Measurements from ENCODE around the gene SLX4.

SLX4 gene

DNA sequence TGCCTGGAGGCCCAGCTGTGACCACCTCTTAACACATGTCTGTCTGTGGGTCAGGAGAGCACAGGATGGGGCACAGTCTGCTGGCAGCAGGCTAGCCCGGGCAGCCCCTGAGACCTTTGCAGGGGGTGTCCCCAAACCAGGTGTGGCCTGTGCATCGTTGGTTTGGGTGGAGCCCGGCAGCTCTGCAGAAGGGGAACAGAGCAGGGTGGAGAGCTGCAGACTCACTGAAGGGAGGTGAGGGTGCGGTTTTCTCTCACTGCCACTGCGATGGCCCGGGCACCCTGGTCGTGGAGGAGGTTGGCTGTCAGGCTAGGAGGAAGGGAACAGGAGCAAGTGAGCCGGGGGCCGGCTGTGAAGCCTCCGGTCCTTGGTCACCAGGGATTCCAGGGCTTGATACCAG is 63.0 kb downstream of the SLX4 start:
- Histone ChIP-seq H3K36me3 (ENCODE audit: control insufficient read depth, insufficient read depth, low read length) (no peaks in the 10 kb centered on the region), H3K4me3 (ENCODE audit: extremely low read depth, insufficient read depth, low read length, poor library complexity, severe bottlenecking) (no peak overlapping the region), H3K27ac (ENCODE audit: low read depth, low read length, severe bottlenecking) (no peak overlapping the region), H3K4me1 (ENCODE audit: control insufficient read depth, insufficient read depth, low read length, poor library complexity, severe bottlenecking) (peaks cover 3% of the 10 kb centered on the region), H3K9me3 (ENCODE audit: control insufficient read depth, low read length) (no peaks in the 10 kb centered on the region)
- 94 to 95% methylated on average over 7 to 10 of the region's 10 CpGs for WGBS, 2 experiments (ENCODE audit: insufficient coverage in 2 of 2)

DNA sequence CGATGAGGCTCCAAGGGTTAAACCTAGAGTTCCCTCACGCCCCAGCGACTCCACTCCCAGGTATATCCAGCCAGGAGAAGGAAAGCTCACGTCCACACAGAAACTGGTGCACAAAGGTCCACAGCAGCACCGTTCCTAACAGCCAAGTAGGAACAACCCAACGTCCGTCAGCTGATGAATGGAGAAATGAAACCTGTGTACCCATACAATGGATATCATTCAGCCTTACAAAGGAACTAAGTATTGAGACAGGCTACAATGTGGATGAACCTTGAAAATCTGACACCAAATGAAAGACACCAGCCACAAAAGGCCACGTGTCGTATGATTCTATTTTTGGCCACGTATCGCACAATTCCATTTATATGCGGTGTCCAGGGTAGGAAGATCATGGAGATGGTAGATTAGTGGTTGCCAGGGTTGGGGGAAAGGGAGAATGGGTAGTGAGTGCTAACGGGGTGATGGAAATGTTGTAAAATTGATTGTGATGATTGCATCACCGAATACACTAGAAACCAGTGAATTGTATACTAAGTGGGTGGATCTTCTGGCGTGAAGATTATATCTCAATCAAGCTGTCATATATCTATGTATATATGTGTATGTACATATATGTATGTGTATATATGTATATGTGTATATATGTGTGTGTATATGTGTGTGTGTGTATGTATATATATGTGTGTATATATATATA is 64.3 kb downstream of the SLX4 start:
- H3K36me3 ChIP-seq (ENCODE audit: control insufficient read depth, insufficient read depth, low read length): no peaks in the 10 kb centered on the region
- no peaks in the 10 kb centered on the region for H3K9me3 ChIP-seq (ENCODE audit: control insufficient read depth, low read length)
- no peak overlapping the region for H3K27ac ChIP-seq (ENCODE audit: low read depth, low read length, severe bottlenecking)
- H3K4me3 ChIP-seq (ENCODE audit: extremely low read depth, insufficient read depth, low read length, poor library complexity, severe bottlenecking): no peak overlapping the region
- no peaks in the 10 kb centered on the region for H3K4me1 ChIP-seq (ENCODE audit: control insufficient read depth, insufficient read depth, low read length, poor library complexity, severe bottlenecking)
- WGBS, 2 experiments (ENCODE audit: insufficient coverage in 2 of 2): 89 to 90% methylated on average over 10 to 13 of the region's 15 CpGs

DNA sequence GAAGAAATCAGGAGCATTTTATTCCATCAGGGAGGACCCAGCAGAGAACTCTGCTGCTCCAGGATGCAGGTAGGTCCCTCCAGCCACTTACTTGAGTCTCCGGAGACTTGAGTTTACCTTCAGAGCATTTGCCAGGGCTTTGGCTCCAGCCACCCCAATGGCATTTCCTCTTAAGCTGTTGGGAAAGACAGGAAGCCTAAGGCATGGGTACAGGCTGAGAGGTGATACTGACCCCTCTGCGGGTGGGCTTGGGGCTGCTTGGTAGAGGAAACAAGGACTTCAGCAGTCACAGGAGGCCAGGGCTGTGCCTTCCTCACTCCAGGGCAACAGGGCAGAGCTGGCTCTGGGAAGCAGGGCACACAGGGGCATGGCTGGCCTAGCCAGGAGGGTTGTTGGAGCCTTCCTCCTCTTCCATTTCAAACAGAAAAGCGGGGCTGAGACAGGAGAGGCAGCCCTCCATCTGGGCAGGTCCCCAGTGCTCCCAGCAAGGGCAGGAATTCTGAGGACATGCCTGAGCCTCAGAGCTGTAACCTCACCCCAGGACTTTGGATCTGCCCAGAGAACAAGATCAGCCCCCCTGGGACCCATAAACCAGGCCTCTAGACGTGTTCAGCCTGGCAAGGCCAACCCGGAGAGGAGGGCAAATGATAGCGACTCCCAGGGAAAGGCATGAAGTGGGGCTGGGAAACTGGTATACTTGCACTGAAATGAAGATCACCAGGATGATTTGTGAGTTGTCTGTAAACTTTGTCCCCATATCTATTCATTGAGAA is 68.6 kb downstream of the SLX4 start:
- no peaks in the 10 kb centered on the region for H3K9me3 ChIP-seq (ENCODE audit: control insufficient read depth, low read length)
- 76 to 92% methylated on average over 5 of the region's 6 CpGs for WGBS, 2 experiments (ENCODE audit: insufficient coverage in 2 of 2)

DNA sequence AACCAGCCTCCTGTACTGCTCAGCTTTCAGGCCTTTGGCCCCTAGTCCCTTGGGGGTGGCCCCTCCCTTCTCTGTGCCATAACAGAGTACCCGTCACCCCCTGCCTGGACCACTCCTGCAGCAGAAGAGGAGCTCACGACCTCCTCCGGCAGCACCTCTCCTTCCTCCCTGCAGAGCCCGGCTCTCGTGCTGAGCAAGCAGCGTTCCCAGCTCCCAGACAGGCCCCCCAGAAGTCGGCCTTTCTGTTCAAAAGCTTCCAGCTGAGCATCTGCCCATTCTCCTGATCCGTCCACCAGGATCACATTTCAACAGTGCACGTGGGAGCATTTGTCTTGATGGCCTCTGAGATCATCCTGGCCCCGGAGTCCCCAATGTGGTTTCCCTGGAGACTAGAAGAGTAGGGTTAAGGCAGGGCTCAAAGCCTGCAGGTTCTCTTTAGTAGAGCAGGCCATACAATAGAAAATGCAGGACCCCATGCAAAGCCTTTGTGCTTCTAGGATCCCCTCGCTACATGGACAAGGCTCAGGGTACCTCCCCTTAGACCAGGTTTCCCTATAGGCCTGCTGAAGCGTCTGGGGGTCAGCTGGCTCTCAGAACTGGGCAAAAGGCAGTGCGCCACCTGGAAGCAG is 69.8 kb downstream of the SLX4 start:
- Histone ChIP-seq H3K9me3 (ENCODE audit: control insufficient read depth, low read length) (no peaks in the 10 kb centered on the region), H3K36me3 (ENCODE audit: control insufficient read depth, insufficient read depth, low read length) (peaks cover 19% of the 10 kb centered on the region), H3K4me3 (ENCODE audit: extremely low read depth, insufficient read depth, low read length, poor library complexity, severe bottlenecking) (no peak overlapping the region), H3K4me1 (ENCODE audit: control insufficient read depth, insufficient read depth, low read length, poor library complexity, severe bottlenecking) (no peaks in the 10 kb centered on the region), H3K27ac (ENCODE audit: low read depth, low read length, severe bottlenecking) (no peak overlapping the region)
- 72 to 80% methylated on average over 7 to 11 of the region's 13 CpGs for WGBS, 2 experiments (ENCODE audit: insufficient coverage in 2 of 2)

More for the DNA sequence above, 68.6 kb downstream of the SLX4 start:
- no peak overlapping the region for H3K4me3 ChIP-seq (ENCODE audit: extremely low read depth, insufficient read depth, low read length, poor library complexity, severe bottlenecking)
- no peak overlapping the region for H3K27ac ChIP-seq (ENCODE audit: low read depth, low read length, severe bottlenecking)
- H3K36me3 ChIP-seq (ENCODE audit: control insufficient read depth, insufficient read depth, low read length): peaks cover 12% of the 10 kb centered on the region
- no peaks in the 10 kb centered on the region for H3K4me1 ChIP-seq (ENCODE audit: control insufficient read depth, insufficient read depth, low read length, poor library complexity, severe bottlenecking)

DNA sequence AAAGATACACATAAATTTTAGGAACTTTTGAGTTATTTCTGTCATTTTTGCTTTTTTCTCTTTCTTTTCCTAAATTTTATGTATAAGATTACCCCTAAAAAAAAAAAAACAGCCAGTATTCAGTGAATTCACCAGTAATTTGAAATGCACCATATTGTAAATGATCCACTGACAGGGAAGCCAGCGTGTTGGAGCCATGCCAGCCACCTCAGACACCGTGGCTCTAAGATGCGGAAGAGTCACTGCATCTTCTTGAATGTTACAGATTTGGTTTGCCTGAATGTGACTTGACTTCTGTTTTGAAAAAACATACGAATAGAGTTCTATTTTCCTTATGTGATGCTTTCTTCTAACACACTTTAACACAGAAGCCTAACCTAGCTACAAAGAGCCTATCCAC is 73.2 kb downstream of the SLX4 start:
- peaks cover 43% of the 10 kb centered on the region for H3K36me3 ChIP-seq (ENCODE audit: control insufficient read depth, insufficient read depth, low read length)
- 80 to 100% methylated on average over 1 to 3 of the region's 4 CpGs for WGBS, 2 experiments (ENCODE audit: insufficient coverage in 2 of 2)
- H3K9me3 ChIP-seq (ENCODE audit: control insufficient read depth, low read length): no peaks in the 10 kb centered on the region
- no peak overlapping the region for H3K4me3 ChIP-seq (ENCODE audit: extremely low read depth, insufficient read depth, low read length, poor library complexity, severe bottlenecking)
- no peaks in the 10 kb centered on the region for H3K4me1 ChIP-seq (ENCODE audit: control insufficient read depth, insufficient read depth, low read length, poor library complexity, severe bottlenecking)
- no peak overlapping the region for H3K27ac ChIP-seq (ENCODE audit: low read depth, low read length, severe bottlenecking)

DNA sequence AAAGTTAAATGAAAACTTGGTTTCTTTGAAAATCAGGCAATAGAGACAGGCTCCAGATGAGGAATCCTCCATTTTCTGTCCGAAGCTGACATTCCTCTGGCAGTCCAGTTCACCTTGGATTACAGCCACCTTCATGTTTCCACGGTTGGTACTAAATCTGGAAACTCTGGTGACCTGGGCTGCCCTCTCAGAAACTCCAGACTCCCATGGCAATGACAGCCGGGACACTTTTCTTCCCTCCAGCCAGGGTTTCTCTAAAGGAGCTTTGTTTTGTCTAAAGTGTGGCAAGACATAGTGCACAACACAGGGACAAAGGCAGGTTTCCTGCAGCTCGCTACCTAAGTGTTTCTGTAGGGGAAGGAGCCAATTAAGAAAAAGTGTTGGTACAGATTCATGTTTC is 74.6 kb downstream of the SLX4 start:
- no peak overlapping the region for H3K27ac ChIP-seq (ENCODE audit: low read depth, low read length, severe bottlenecking)
- H3K4me1 ChIP-seq (ENCODE audit: control insufficient read depth, insufficient read depth, low read length, poor library complexity, severe bottlenecking): no peaks in the 10 kb centered on the region
- 86 to 88% methylated on average over 2 to 3 of the region's 4 CpGs for WGBS, 2 experiments (ENCODE audit: insufficient coverage in 2 of 2)
- no peak overlapping the region for H3K4me3 ChIP-seq (ENCODE audit: extremely low read depth, insufficient read depth, low read length, poor library complexity, severe bottlenecking)
- no peaks in the 10 kb centered on the region for H3K9me3 ChIP-seq (ENCODE audit: control insufficient read depth, low read length)
- peaks cover 56% of the 10 kb centered on the region for H3K36me3 ChIP-seq (ENCODE audit: control insufficient read depth, insufficient read depth, low read length)

GRCh38 chr16:3536271-3536731 is 75.1 kb downstream of the SLX4 start:
- Histone ChIP-seq H3K9me3 (ENCODE audit: control insufficient read depth, low read length) (no peaks in the 10 kb centered on the region), H3K4me1 (ENCODE audit: control insufficient read depth, insufficient read depth, low read length, poor library complexity, severe bottlenecking) (no peaks in the 10 kb centered on the region), H3K4me3 (ENCODE audit: extremely low read depth, insufficient read depth, low read length, poor library complexity, severe bottlenecking) (no peak overlapping the region), H3K36me3 (ENCODE audit: control insufficient read depth, insufficient read depth, low read length) (peaks cover 62% of the 10 kb centered on the region), H3K27ac (ENCODE audit: low read depth, low read length, severe bottlenecking) (no peak overlapping the region)
- WGBS, 2 experiments (ENCODE audit: insufficient coverage in 2 of 2): 100% methylated on average over 2 to 3 of the region's 3 CpGs

DNA sequence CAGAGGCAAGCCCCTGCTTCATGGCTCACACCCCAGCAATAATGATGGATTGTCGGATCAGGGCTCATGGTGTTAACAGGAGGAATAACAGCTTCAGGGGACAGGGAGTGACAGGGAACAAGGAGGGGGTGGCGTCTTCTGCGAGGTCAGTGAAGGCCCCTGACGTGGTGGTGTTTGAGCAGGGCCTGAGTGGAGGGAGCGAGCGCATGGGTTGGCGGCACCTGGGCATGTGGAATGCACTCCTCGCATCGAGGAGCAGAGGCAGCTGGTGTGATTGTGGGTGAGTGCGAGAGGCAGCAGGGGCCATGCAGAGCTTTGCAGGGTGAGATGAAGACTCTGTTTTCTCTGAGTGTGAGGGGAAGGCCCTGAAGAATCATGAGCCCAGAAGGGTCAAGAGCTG is 77.3 kb downstream of the SLX4 start:
- 94 to 100% methylated on average over 10 of the region's 10 CpGs for WGBS, 2 experiments (ENCODE audit: insufficient coverage in 2 of 2)

DNA sequence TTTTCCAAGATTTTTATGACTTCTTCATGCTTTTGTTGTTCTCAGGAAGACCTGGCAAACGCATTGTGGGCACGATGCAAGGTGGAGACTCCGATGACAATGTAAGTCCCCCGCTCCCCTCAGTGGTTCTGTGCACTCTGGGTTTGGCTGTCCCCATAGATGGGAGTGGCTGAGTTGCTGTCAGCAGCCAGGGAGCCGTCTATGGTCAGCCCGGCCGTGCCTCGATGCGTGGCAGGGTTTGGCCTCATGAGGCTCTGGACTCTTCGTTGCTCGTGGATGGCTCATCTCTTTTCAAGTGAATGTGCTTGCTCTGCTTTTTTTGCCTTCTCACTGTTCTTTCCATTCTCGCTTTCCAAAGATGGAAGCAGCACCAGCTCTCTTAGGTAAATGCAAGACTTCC is 78.7 kb downstream of the SLX4 start:
- peaks cover 1% of the 10 kb centered on the region for H3K9me3 ChIP-seq (ENCODE audit: control insufficient read depth, low read length)
- peaks cover 73% of the 10 kb centered on the region for H3K36me3 ChIP-seq (ENCODE audit: control insufficient read depth, insufficient read depth, low read length)
- H3K27ac ChIP-seq (ENCODE audit: low read depth, low read length, severe bottlenecking): no peak overlapping the region
- no peaks in the 10 kb centered on the region for H3K4me1 ChIP-seq (ENCODE audit: control insufficient read depth, insufficient read depth, low read length, poor library complexity, severe bottlenecking)
- 95 to 100% methylated on average over 11 of the region's 12 CpGs for WGBS, 2 experiments (ENCODE audit: insufficient coverage in 2 of 2)
- no peak overlapping the region for H3K4me3 ChIP-seq (ENCODE audit: extremely low read depth, insufficient read depth, low read length, poor library complexity, severe bottlenecking)

More for the DNA sequence above, 77.3 kb downstream of the SLX4 start:
- no peak overlapping the region for H3K4me3 ChIP-seq (ENCODE audit: extremely low read depth, insufficient read depth, low read length, poor library complexity, severe bottlenecking)
- peaks cover 63% of the 10 kb centered on the region for H3K36me3 ChIP-seq (ENCODE audit: control insufficient read depth, insufficient read depth, low read length)
- H3K27ac ChIP-seq (ENCODE audit: low read depth, low read length, severe bottlenecking): no peak overlapping the region
- no peaks in the 10 kb centered on the region for H3K4me1 ChIP-seq (ENCODE audit: control insufficient read depth, insufficient read depth, low read length, poor library complexity, severe bottlenecking)
- no peaks in the 10 kb centered on the region for H3K9me3 ChIP-seq (ENCODE audit: control insufficient read depth, low read length)
